GM20000 (cell line): Measurements from ENCODE around the gene SYN1.
A peak's percentile ranks its signal among the peaks of the same experiment; 100 is the strongest.

Experiments used
- DNase-seq: peaks from one replicate; pipeline ENCODE4 v3.0.0; 2012; ENCODE audit warnings: low spot score
- TF ChIP-seq, protein P1 (sequence below): IDR thresholded peaks from 2 replicates; pipeline ENCODE4 v1.5.1; 2012; ENCODE audit warnings: mild to moderate bottlenecking, control low read depth; ENCODE audit errors: extremely low read depth, missing control alignments

Gene SYN1

DNA sequence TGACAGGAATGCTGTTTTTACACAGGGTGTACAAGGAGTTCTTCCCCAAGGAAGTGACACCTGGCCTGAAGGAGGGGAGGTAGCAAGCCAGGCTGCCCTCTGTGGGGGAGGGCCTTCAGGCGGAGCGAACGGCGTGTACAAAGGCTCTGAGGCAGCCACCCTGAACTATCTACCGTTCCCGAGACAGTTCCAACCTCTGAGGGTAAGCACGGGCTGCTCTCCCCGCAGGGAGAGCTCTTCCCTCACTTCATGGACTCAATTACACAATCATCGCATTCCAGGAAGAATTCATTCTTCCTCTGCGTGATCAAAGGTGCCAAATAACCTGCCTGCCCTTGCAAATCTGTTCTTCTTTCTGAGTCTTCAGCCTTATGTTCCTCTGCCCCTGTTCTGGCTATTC lies 25.9 kb upstream of the SYN1 start:
- DNase-seq, result no peak
- TF ChIP-seq, protein P1, sequence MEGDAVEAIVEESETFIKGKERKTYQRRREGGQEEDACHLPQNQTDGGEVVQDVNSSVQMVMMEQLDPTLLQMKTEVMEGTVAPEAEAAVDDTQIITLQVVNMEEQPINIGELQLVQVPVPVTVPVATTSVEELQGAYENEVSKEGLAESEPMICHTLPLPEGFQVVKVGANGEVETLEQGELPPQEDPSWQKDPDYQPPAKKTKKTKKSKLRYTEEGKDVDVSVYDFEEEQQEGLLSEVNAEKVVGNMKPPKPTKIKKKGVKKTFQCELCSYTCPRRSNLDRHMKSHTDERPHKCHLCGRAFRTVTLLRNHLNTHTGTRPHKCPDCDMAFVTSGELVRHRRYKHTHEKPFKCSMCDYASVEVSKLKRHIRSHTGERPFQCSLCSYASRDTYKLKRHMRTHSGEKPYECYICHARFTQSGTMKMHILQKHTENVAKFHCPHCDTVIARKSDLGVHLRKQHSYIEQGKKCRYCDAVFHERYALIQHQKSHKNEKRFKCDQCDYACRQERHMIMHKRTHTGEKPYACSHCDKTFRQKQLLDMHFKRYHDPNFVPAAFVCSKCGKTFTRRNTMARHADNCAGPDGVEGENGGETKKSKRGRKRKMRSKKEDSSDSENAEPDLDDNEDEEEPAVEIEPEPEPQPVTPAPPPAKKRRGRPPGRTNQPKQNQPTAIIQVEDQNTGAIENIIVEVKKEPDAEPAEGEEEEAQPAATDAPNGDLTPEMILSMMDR, result no peak

DNA sequence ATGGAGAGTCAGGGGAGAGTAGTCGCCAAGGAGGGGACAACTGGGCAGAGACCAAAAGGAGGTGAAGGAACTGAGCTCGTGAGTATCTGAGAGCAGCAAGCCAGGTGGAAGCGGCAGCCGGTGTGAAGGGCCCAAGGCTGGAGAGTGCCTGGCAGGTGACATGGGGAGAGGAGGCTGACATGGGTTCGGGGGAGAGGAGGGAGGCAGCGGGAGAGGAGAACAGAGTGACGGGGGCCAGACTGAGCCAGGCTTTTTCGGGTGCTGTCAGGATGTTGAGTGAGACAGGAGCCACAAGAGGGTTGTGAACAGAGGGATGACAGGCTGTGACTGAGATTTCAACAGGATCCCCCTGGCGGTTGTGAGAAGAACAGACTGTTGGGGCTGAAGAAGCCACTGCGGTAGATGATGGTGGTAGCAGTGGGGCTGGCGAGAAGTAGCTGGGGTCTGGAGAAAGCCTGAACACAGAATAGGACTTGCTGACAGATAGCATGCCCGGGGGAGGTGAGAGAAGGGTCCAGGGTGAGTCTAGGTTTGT lies 25.0 kb upstream of the SYN1 start:
- TF ChIP-seq, protein P1, result peak; percentile 6
- no peak for DNase-seq

DNA sequence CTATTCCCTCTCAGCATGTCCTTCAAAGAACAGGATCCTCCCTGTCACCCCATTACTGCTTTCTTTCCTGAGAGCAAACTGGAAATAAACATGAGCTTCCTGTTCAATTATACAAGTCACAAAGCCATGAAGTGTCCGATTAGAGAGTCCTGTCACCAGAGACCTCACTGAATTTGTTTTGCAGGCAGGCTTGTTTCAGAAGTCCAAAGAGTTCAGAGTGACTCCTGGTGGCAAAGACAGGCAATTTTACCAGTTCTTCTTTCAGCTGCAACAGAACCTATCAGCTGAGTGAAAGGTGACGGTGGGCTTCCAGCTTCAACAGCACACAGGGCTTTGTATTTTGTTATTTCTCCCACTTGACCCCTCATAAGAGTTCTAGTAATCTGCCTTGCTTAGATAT lies 24.3 kb upstream of the SYN1 start:
- TF ChIP-seq, protein P1, result no peak
- DNase-seq, result no peak

DNA sequence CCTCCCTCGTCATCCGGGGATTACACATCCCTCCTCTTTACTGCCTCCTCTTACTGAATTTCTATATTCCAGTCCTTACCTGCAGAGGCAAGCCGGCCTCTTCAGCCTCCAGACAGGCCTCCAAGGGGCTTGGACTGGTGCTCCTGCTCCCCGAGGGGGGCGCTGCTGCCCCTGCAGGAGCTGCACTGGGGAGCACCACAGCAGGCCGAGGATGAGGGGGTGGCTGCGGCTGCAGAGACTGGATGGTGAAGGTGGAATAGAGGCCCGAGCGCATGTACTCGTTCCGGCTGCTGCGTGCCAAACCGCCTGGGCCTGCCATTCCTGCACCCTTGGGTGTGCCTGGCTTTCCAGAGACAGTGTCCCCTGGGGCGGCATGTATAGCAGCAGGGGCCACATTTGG lies 19.2 kb upstream of the SYN1 start:
- DNase-seq, result no peak
- TF ChIP-seq, protein P1, result no peak

DNA sequence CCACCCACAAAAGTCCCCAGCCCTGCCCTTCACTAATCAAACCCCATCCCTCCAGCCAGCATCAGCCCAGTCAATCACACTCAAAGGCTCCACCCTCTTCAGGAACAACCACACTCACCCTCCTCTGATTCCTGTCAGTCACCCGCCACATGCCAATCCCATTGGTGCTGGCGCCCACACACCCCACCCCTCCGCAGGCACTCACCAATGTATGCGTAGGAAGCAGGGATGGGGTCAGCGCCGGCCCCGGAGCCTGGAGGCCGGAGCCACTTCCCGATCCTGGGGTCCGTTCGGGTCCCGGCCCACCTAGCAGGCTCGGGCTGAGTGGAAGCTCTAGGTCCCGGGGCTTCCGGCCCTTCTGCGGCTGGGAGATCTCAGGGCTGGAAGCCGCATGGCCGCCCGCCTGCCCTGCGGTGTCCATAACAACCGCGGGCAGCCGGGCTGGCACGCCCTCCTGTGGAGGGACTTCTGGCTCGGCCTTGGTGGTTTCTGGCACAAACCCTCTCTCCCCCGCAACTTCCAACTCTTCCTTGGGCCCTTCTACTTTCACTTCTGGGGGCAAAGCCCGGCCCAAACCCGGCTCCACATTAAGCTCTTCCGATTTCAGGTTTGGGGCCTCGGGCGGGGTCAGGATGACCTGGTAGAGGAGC lies 18.0 kb upstream of the SYN1 start:
- peak; percentile 74 for DNase-seq
- TF ChIP-seq, protein P1, result peak; percentile 3

DNA sequence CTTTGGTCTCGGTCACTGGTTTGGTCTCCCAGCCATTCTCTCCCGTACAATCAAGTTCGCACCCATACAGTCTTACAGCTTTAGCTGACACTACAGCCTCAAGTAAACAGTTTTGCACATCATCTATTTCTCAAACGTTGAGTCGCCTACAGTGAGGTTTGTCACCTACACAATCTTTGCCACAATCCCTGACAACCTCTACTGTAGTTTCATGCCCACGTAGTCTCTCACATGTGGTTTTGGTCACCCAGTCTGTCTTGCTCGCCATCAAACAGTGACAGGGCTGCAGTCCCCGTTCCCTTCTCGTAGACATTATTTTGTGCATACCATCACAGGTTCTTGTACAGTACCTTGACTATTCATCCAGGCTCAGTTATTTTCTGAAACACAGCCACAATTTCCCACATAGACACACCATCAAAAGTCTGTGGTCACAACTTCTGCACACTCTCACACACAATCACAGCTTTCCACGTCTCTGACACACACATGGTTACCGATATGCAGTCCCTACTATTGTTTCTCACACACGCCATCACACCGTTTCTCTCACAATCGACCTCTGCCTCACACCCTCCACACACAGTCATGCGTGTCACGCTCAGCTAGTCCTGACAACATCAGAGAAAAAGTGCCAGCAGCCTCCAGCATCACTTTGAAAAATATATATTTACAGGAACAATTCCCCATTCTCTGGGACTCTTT lies 15.4 kb upstream of the SYN1 start:
- DNase-seq, result no peak
- TF ChIP-seq, protein P1, result no peak
